OCI-LY7 (cell line): ENCODE data around the gene ALPG.

Source experiments
- CTCF ChIP-seq: fragments of 200-600 bp; sonication (generic); conservative IDR thresholded peaks from 2 replicates; pipeline ENCODE4 v1.5.1; 2014; ENCODE audit warnings: mild to moderate bottlenecking, antibody characterized with exemption, low read length, moderate library complexity, mixed read lengths
- EZH2phosphoT487 ChIP-seq: fragments of 200-600 bp; sonication (generic); IDR thresholded peaks from 2 replicates; pipeline ENCODE4 v1.6.1; 2018; ENCODE audit warnings: low read depth, borderline replicate concordance, mild to moderate bottlenecking, mixed run types, antibody characterized with exemption, low read length, moderate library complexity, mixed read lengths

GRCh38 chr2:232410238-232410900, 3.7 kb downstream of the ALPG start:
- TF ChIP-seq CTCF (no peak), EZH2phosphoT487 (no peak)
